ENCODE results near the gene NLRP9.
A peak's percentile ranks its signal among the peaks of the same experiment; 100 is the strongest.

NLRP9 gene

GRCh38 chr19:55687281-55688201 is 50.7 kb downstream of the NLRP9 start:
- DNase-seq = no peak

GRCh38 chr19:55686311-55687050 is 51.7 kb downstream of the NLRP9 start:
- DNase-seq = no peak

GRCh38 chr19:55685776-55686175 is 52.4 kb downstream of the NLRP9 start:
- DNase-seq = no peak

- no peak for DNase-seq
Measured at GRCh38 chr19:55684946-55685681, 53.1 kb downstream of the NLRP9 start.

GRCh38 chr19:55683449-55684261 is 54.5 kb downstream of the NLRP9 start:
- DNase-seq = no peak

- DNase-seq = no peak
Measured at GRCh38 chr19:55681131-55682092, 56.8 kb downstream of the NLRP9 start.

- DNase-seq = no peak
Measured at GRCh38 chr19:55680339-55681130, 57.7 kb downstream of the NLRP9 start.

- DNase-seq = no peak
Measured at GRCh38 chr19:55679343-55680257, 58.6 kb downstream of the NLRP9 start.

GRCh38 chr19:55678121-55678671 is 60.0 kb downstream of the NLRP9 start:
- peak; percentile 35 for DNase-seq

- DNase-seq = peak; percentile 30
Measured at GRCh38 chr19:55677572-55678028, 60.6 kb downstream of the NLRP9 start.

- no peak for DNase-seq
Measured at GRCh38 chr19:55676889-55677505, 61.2 kb downstream of the NLRP9 start.

- DNase-seq = no peak
Measured at GRCh38 chr19:55676383-55676782, 61.8 kb downstream of the NLRP9 start.

GRCh38 chr19:55675661-55676354 is 62.4 kb downstream of the NLRP9 start:
- DNase-seq = no peak

- DNase-seq = peak; percentile 89
Measured at GRCh38 chr19:55674841-55675660, 63.2 kb downstream of the NLRP9 start, which contains the start of gene EPN1. EPN1 (plus strand) TSS chr19:55675226; CDS start chr19:55678628, 3,402 bp downstream.

- no peak for DNase-seq
Measured at GRCh38 chr19:55674459-55674840, 63.8 kb downstream of the NLRP9 start.

GRCh38 chr19:55673889-55674288 is 64.3 kb downstream of the NLRP9 start:
- no peak for DNase-seq

GRCh38 chr19:55673465-55673864 is 64.7 kb downstream of the NLRP9 start:
- DNase-seq = no peak

Measured in GF-D8 (cell line).